IMR-90 (cell line): ENCODE results near the gene MXRA8. TPM values are rescaled to one million over a fixed set of nuclear protein-coding genes. Genes with fewer than 3 reads are reported as not detected.
A peak's percentile ranks its signal among the peaks of the same experiment; 100 is the strongest.

ENCODE experiments used
- ATAC-seq: fragments of 200-7000 bp; cut with Tn5 transposase; 2 replicates; pipeline ENCODE4 v1.9.1; 2020; ENCODE audit warnings: low read depth, mild to moderate bottlenecking, moderate library complexity
- BruUV-seq: library from RNA; stranded (reverse); fragments of 400-500 nt; replicated peaks from 2 replicates; lab custom pipeline; 2021; lab: Mats Ljungman, UMichigan
- CTCF ChIA-PET: fragments of 300-600 bp; formaldehyde crosslinking; extraction: SDS; loops from one replicate; lab custom pipeline; 2021; ENCODE audit warnings: antibody characterized with exemption; lab: Yijun Ruan, JAX
- POLR2A ChIA-PET: fragments of 300-600 bp; sonication (Branson Sonifier 250); formaldehyde crosslinking; loops from one replicate; lab custom pipeline; 2022; ENCODE audit warnings: antibody characterized with exemption; ENCODE audit not compliant: unreplicated experiment; lab: Charles Lee
- DNase-seq: peaks from one replicate; pipeline ENCODE4 v3.0.0; 2013
- H2AFZ ChIP-seq: replicated peaks from 2 replicates; pipeline ENCODE3; 2013; ENCODE audit warnings: low read length, mild to moderate bottlenecking; ENCODE audit not compliant: poor library complexity
- H2AK5ac ChIP-seq: 2 replicates; pipeline ENCODE4 v1.6.1; 2013; ENCODE audit warnings: low read depth, low read length, inconsistent platforms
- H2AK9ac ChIP-seq: replicated peaks from 2 replicates; pipeline ENCODE3; 2013; ENCODE audit warnings: mild to moderate bottlenecking, low read depth, low read length, moderate library complexity; ENCODE audit not compliant: poor library complexity
- H2BK120ac ChIP-seq: 2 replicates; pipeline ENCODE4 v1.6.1; 2013; ENCODE audit warnings: low read depth, low read length, inconsistent platforms
- H2BK15ac ChIP-seq: 3 replicates; pipeline ENCODE4 v1.6.1; 2013; ENCODE audit warnings: low read depth, low read length, inconsistent platforms
- H2BK20ac ChIP-seq: 2 replicates; pipeline ENCODE4 v1.6.1; 2013; ENCODE audit warnings: low read depth, mild to moderate bottlenecking, inconsistent platforms, low read length, moderate library complexity
- H2BK5ac ChIP-seq: 2 replicates; pipeline ENCODE4 v1.6.1; 2013; ENCODE audit warnings: mild to moderate bottlenecking, low read depth, low read length, inconsistent platforms; ENCODE audit not compliant: poor library complexity, severe bottlenecking
- H3K14ac ChIP-seq: replicated peaks from 2 replicates; pipeline ENCODE4 v1.6.1; 2013; ENCODE audit warnings: low read depth, low read length, inconsistent platforms
- H3K18ac ChIP-seq: 2 replicates; pipeline ENCODE4 v1.6.1; 2013; ENCODE audit warnings: low read depth, low read length, control low read depth
- H3K23ac ChIP-seq: 2 replicates; pipeline ENCODE4 v1.6.1; 2013; ENCODE audit warnings: low read depth, low read length, inconsistent platforms
- H3K27ac ChIP-seq: 2 replicates; pipeline ENCODE4 v1.5.1; 2013; ENCODE audit warnings: mild to moderate bottlenecking, control low read depth, low read length; ENCODE audit not compliant: insufficient read depth
- H3K27me3 ChIP-seq: 2 replicates; pipeline ENCODE4 v1.6.1; 2013; ENCODE audit warnings: low read length; ENCODE audit not compliant: control insufficient read depth, insufficient read depth
- H3K36me3 ChIP-seq: 2 replicates; pipeline ENCODE4 v1.6.1; 2013; ENCODE audit warnings: low read length, mixed read lengths; ENCODE audit not compliant: control insufficient read depth, insufficient read depth
- H3K4ac ChIP-seq: 2 replicates; pipeline ENCODE4 v1.6.1; 2013; ENCODE audit warnings: low read depth, low read length, inconsistent platforms
- H3K4me1 ChIP-seq: 2 replicates; pipeline ENCODE4 v1.6.1; 2013; ENCODE audit warnings: low read length, mixed read lengths; ENCODE audit not compliant: control insufficient read depth, insufficient read depth
- H3K4me2 ChIP-seq: 2 replicates; pipeline ENCODE4 v1.6.1; 2013; ENCODE audit warnings: low read depth, mild to moderate bottlenecking, control low read depth, low read length, moderate library complexity
- H3K4me3 ChIP-seq: 2 replicates; pipeline ENCODE4 v1.5.1; 2013; ENCODE audit warnings: low read depth, mild to moderate bottlenecking, control low read depth, low read length, moderate library complexity; ENCODE audit not compliant: insufficient read depth
- H3K56ac ChIP-seq: 2 replicates; pipeline ENCODE4 v1.6.1; 2013; ENCODE audit warnings: low read length, inconsistent platforms; ENCODE audit not compliant: insufficient read depth; ENCODE audit errors: extremely low read depth
- H3K79me1 ChIP-seq, 2 experiments: 2 replicates each; pipeline ENCODE4 v1.6.1; 2013; ENCODE audit warnings: low read length in 2 of 2, inconsistent platforms in 1 of 2, low read depth in 1 of 2
- H3K9ac ChIP-seq: 2 replicates; pipeline ENCODE4 v1.6.1; 2013; ENCODE audit warnings: low read depth, low read length, control low read depth
- H3K9me1 ChIP-seq: 2 replicates; pipeline ENCODE4 v1.6.1; 2013; ENCODE audit warnings: low read length, inconsistent platforms; ENCODE audit not compliant: insufficient read depth
- H3K9me3 ChIP-seq: 2 replicates; pipeline ENCODE4 v1.6.1; 2013; ENCODE audit warnings: low read length; ENCODE audit not compliant: control insufficient read depth, insufficient read depth
- H4K20me1 ChIP-seq: 2 replicates; pipeline ENCODE4 v1.6.1; 2013; ENCODE audit warnings: low read length, inconsistent platforms; ENCODE audit not compliant: insufficient read depth
- H4K5ac ChIP-seq: 2 replicates; pipeline ENCODE4 v1.6.1; 2013; ENCODE audit warnings: mild to moderate bottlenecking, low read depth, low read length, control low read depth
- H4K8ac ChIP-seq, 2 experiments: 2 replicates each; pipeline ENCODE4 v1.6.1; 2013; ENCODE audit warnings: low read depth in 2 of 2, low read length in 2 of 2, control low read depth in 1 of 2, inconsistent platforms in 1 of 2
- H4K91ac ChIP-seq: 2 replicates; pipeline ENCODE4 v1.6.1; 2013; ENCODE audit warnings: low read depth, low read length, inconsistent platforms; ENCODE audit not compliant: insufficient read depth
- BHLHE40 ChIP-seq: fragments of 150-350 bp; IDR thresholded peaks from 2 replicates; pipeline ENCODE4 v1.6.1; 2016; ENCODE audit warnings: mild to moderate bottlenecking, low read depth, low read length
- CEBPB ChIP-seq: IDR thresholded peaks from 2 replicates; pipeline ENCODE4 v1.6.1; 2012; ENCODE audit warnings: low read depth, low read length, improper control_type of control experiment
- CHD1 ChIP-seq: IDR thresholded peaks from 2 replicates; pipeline ENCODE4 v1.6.1; 2012; ENCODE audit warnings: low read depth, low read length, improper control_type of control experiment
- ELK1 ChIP-seq: fragments of 150-350 bp; IDR thresholded peaks from 2 replicates; pipeline ENCODE4 v1.6.1; 2016; ENCODE audit warnings: low read depth, mild to moderate bottlenecking, low read length, moderate library complexity, borderline replicate concordance
- FOS ChIP-seq: fragments of 150-350 bp; IDR thresholded peaks from 2 replicates; pipeline ENCODE4 v1.6.1; 2016; ENCODE audit warnings: low read depth, low read length
- MAFK ChIP-seq: IDR thresholded peaks from 2 replicates; pipeline ENCODE4 v1.6.1; 2012; ENCODE audit warnings: low read depth, low read length, improper control_type of control experiment
- NFE2L2 ChIP-seq: fragments of 150-350 bp; IDR thresholded peaks from 2 replicates; pipeline ENCODE4 v1.6.1; 2016; ENCODE audit warnings: low read depth, mild to moderate bottlenecking, low read length
- POLR2A ChIP-seq: IDR thresholded peaks from 2 replicates; pipeline ENCODE4 v1.6.1; 2012; ENCODE audit warnings: mild to moderate bottlenecking, low read depth, low read length
- USF2 ChIP-seq: fragments of 150-350 bp; IDR thresholded peaks from 2 replicates; pipeline ENCODE4 v1.6.1; 2017; ENCODE audit warnings: mild to moderate bottlenecking, antibody characterized with exemption, low read length, low read depth
- WGBS, 2 experiments: methylation state at CpG; one replicate each; pipeline versions ENCODE4 v1.1.5 to v1.1.7; 2013; ENCODE audit warnings: missing lambda C conversion rate in 2 of 2; ENCODE audit not compliant: insufficient read length in 1 of 2; ENCODE audit errors: extremely low coverage in 2 of 2; 5-methylcytosine and 5-hydroxymethylcytosine counted together
- dilution Hi-C: fragments of 300-500 bp; cut with HindIII; formaldehyde crosslinking; loops from one replicate; pipeline ENCODE4 v1.14.3; 2018; ENCODE audit warnings: low sequenced_read_pairs; ENCODE audit not compliant: unreplicated experiment
- in situ Hi-C: fragments of 300-500 bp; cut with MboI; formaldehyde crosslinking; loops from 3 replicates; pipeline ENCODE4 v1.14.3; 2019; ENCODE audit warnings: low sequenced_read_pairs, inconsistent platforms, mixed read lengths
- intact Hi-C: fragments of 100-400 bp; cut with micrococcal nuclease; formaldehyde crosslinking; loops from 2 replicates; pipeline ENCODE4 v1.10.0; 2022
- polyA plus RNA-seq, 3 experiments: library from polyadenylated mRNA; depleted of rRNA; stranded (reverse); fragments of >200 nt; gene quantifications; 2 replicates each; pipeline ENCODE4 v1.2.3, GENCODE V29; 2012; ENCODE audit warnings: low replicate concordance in 1 of 3
- total RNA-seq: library from RNA; depleted of rRNA; stranded (reverse); fragments of >200 nt; gene quantifications from 2 replicates; pipeline ENCODE4 v1.2.3, GENCODE V29; 2012

Gene MXRA8
- total and polyA plus RNA-seq, 2 of the 4 experiments (the other 2 are of a cell fraction): 92.5 to 469 TPM

- in situ Hi-C loops (no loop called here), dilution Hi-C loops (no loop called here), intact Hi-C loops (no loop called here)
- ATAC-seq: no peak
- Histone ChIP-seq H3K27me3 (no peaks in the 10 kb centered on the region), H3K4ac (no peak overlapping the region), H3K9me3 (no peaks in the 10 kb centered on the region), H2BK5ac (no peak overlapping the region), H3K4me1 (peaks cover 13% of the 10 kb centered on the region; the same call in 1 of the 2 replicates), H4K20me1 (peaks cover 65% of the 10 kb centered on the region), H2AFZ (no peak overlapping the region), H2AK5ac (no peak overlapping the region), H3K18ac (no peak overlapping the region), H2BK15ac (no peak overlapping the region), H3K14ac (no peak overlapping the region), H3K23ac (no peak overlapping the region), H3K79me1 (peaks cover 0 to 65% of the 10 kb centered on the region in 2 experiments), H4K8ac (no peak overlapping the region), H4K91ac (no peak overlapping the region), H3K27ac (no peak overlapping the region), H3K4me2 (no peak overlapping the region; the same call in 1 of the 2 replicates), H2BK20ac (no peak overlapping the region), H2AK9ac (peak overlapping the region; percentile 33), H3K4me3 (no peak overlapping the region), H3K56ac (no peak overlapping the region), H4K5ac (no peak overlapping the region), H3K36me3 (peaks cover 22% of the 10 kb centered on the region), H3K9me1 (peaks cover 4% of the 10 kb centered on the region), H3K9ac (no peak overlapping the region), H2BK120ac (no peak overlapping the region)
- CTCF ChIA-PET: no interaction called here
- POLR2A ChIA-PET: no interaction called here
- no peak for DNase-seq
- WGBS, 2 experiments: 95% methylated on average over 7 of the region's 10 CpGs; no CpG with 5 or more reads in 1 of the 2 experiments
- BruUV-seq: no TSS peak
- TF ChIP-seq CEBPB: no peak
- no peak for TF ChIP-seq USF2
- no peak for TF ChIP-seq ELK1
- no peak for TF ChIP-seq BHLHE40
- TF ChIP-seq FOS: no peak
- TF ChIP-seq CHD1: no peak
- no peak for TF ChIP-seq POLR2A
- TF ChIP-seq NFE2L2: no peak
- no peak for TF ChIP-seq MAFK
Observed at GRCh38 chr1:1322952-1323351, 35.4 kb downstream of the MXRA8 start.
